C4-2B (cell line): ENCODE data around the gene FFAR2.

ENCODE experiments used
- ZFX ChIP-seq: fragments of 450-650 bp; IDR thresholded peaks from 2 replicates; pipeline ENCODE4 v1.6.1; 2017
- TF ChIP-seq, protein P1 (sequence below): fragments of 450-650 bp; conservative IDR thresholded peaks from 2 replicates; pipeline ENCODE4 v1.5.1; 2017; ENCODE audit warnings: mild to moderate bottlenecking

DNA sequence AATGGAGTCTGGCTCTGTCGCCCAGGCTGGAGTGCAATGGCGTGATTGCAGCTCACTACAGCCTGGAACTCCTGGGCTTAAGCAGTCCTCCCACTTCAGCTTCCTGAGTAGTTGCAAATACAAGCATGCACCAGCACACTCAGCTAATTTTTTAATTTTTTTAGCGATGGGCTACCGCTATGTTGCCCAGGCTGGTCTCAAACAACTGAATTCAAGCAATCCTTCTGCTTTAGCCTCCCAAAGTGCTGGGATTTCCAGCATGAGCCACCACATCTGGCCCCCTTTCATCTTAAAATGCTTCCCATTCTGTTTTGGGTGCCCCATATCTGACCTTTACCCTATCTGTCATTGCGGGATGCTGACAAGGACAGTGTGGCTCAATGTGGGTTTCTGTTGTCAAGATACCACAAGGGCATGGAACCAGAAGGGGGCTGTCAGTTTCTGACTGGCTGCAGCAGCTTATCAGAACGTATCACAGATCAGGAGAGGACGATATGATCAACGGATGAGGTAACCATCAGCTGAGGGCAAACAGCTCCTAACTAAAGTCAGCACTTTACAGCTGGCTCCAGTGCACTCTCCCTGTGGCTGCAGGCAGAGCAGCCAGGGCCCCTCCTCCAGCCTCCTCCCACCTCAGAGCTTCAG is 44.8 kb upstream of the FFAR2 start:
- TF ChIP-seq, protein P1, sequence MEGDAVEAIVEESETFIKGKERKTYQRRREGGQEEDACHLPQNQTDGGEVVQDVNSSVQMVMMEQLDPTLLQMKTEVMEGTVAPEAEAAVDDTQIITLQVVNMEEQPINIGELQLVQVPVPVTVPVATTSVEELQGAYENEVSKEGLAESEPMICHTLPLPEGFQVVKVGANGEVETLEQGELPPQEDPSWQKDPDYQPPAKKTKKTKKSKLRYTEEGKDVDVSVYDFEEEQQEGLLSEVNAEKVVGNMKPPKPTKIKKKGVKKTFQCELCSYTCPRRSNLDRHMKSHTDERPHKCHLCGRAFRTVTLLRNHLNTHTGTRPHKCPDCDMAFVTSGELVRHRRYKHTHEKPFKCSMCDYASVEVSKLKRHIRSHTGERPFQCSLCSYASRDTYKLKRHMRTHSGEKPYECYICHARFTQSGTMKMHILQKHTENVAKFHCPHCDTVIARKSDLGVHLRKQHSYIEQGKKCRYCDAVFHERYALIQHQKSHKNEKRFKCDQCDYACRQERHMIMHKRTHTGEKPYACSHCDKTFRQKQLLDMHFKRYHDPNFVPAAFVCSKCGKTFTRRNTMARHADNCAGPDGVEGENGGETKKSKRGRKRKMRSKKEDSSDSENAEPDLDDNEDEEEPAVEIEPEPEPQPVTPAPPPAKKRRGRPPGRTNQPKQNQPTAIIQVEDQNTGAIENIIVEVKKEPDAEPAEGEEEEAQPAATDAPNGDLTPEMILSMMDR = no peak
- TF ChIP-seq ZFX = no peak
